HG03558 (cell line): ENCODE measurements around the gene QRFP.
"Not testable (repeated sequence)": the region's sequence is repeated elsewhere in the genome, so short reads cannot be mapped to it uniquely, and the experiment has no call there.

Experiments used
- ATAC-seq: cut with Tn5 transposase; IDR thresholded peaks from one replicate; pipeline ENCODE4 v1.9.1; 2021; ENCODE audit warnings: moderate number of reproducible peaks; ENCODE audit not compliant: unreplicated experiment; ENCODE audit errors: extremely low read depth

Gene QRFP

GRCh38 chr9:130858739-130859705 lies 37.6 kb downstream of the QRFP start:
- no peak for ATAC-seq

GRCh38 chr9:130857864-130858738 lies 38.5 kb downstream of the QRFP start:
- no peak for ATAC-seq

GRCh38 chr9:130856474-130856873 lies 40.1 kb downstream of the QRFP start:
- ATAC-seq, result no peak

- no peak for ATAC-seq
These were observed 41.8 kb downstream of the QRFP start for GRCh38 chr9:130854835-130855234.

- no peak for ATAC-seq
These were observed 42.5 kb downstream of the QRFP start for GRCh38 chr9:130854092-130854491.

GRCh38 chr9:130852801-130853200 lies 43.8 kb downstream of the QRFP start:
- ATAC-seq, result no peak

GRCh38 chr9:130849356-130849755 lies 47.3 kb downstream of the QRFP start:
- no peak for ATAC-seq

GRCh38 chr9:130848514-130848913 lies 48.1 kb downstream of the QRFP start:
- not testable (repeated sequence) for ATAC-seq

GRCh38 chr9:130847306-130848217 lies 49.0 kb downstream of the QRFP start:
- ATAC-seq, result no peak

GRCh38 chr9:130846487-130847305 lies 49.9 kb downstream of the QRFP start:
- no peak for ATAC-seq

- no peak for ATAC-seq
These were observed 50.6 kb downstream of the QRFP start for GRCh38 chr9:130845901-130846481.

GRCh38 chr9:130845254-130845653 lies 51.4 kb downstream of the QRFP start:
- no peak for ATAC-seq

- ATAC-seq, result no peak
These were observed 52.6 kb downstream of the QRFP start for GRCh38 chr9:130844044-130844451.

GRCh38 chr9:130843049-130843908 lies 53.3 kb downstream of the QRFP start:
- no peak for ATAC-seq
